ENCODE data around the gene STAT3. TPM values are rescaled to one million over a fixed set of nuclear protein-coding genes. Genes with fewer than 3 reads are reported as not detected.

The STAT3 gene
- total RNA-seq, 1 experiment from 2014 or later, result 74.6 TPM

DNA sequence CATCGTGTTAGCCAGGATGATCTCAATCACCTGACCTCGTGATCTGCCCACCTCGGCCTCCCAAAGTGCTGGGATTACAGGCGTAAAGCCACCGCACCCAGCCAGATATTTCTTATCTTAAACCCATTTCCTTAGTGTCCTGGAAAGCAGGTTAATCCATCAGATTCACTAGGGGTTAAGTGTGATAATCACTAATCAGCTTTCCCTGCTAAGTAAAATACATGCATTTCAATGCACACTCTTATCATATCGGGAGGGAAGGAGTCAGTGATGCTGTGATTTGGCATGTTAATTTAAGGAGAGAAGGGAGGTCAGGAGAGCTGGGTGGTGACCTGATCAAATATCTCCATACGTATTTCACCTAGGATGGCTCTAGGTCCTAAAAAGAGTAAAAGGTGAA is 29.1 kb downstream of the STAT3 start:
- BruUV-seq (replicated peaks), result no TSS peak
- Histone ChIP-seq H3K27me3 (ENCODE audit: insufficient read depth, low read depth) (no peaks in the 10 kb centered on the region), H3K9me3 (ENCODE audit: insufficient read depth, low read depth) (no peaks in the 10 kb centered on the region), H2AFZ (no peak overlapping the region), H3K27ac (no peak overlapping the region), H4K20me1 (ENCODE audit: insufficient read depth) (peaks cover 11% of the 10 kb centered on the region), H3K79me2 (ENCODE audit: low read depth) (peaks cover 35% of the 10 kb centered on the region), H3K4me3 (no peak overlapping the region), H3F3A (ENCODE audit: insufficient read depth, low read depth) (peaks cover 7% of the 10 kb centered on the region; the same call in 1 of the 2 replicates), H3K4me2 (no peak overlapping the region), H3K9me2 (ENCODE audit: insufficient read depth) (no peaks in the 10 kb centered on the region), H3K4me1 (replicated peaks; ENCODE audit: insufficient read depth) (no peaks in the 10 kb centered on the region), H3K36me3 (ENCODE audit: low read depth) (no peaks in the 10 kb centered on the region)
- ChIA-PET CTCF (no interaction called here), POLR2A (ENCODE audit: unreplicated experiment) (no interaction called here)
- intact Hi-C loops (cut with micrococcal nuclease; ENCODE audit: unreplicated experiment), result no loop called here
- DNase-seq, result no peak
- TF ChIP-seq EZH2 (IDR thresholded peaks at IDR 0.05; ENCODE audit: low read depth), result no peak
- TF ChIP-seq, protein P1, sequence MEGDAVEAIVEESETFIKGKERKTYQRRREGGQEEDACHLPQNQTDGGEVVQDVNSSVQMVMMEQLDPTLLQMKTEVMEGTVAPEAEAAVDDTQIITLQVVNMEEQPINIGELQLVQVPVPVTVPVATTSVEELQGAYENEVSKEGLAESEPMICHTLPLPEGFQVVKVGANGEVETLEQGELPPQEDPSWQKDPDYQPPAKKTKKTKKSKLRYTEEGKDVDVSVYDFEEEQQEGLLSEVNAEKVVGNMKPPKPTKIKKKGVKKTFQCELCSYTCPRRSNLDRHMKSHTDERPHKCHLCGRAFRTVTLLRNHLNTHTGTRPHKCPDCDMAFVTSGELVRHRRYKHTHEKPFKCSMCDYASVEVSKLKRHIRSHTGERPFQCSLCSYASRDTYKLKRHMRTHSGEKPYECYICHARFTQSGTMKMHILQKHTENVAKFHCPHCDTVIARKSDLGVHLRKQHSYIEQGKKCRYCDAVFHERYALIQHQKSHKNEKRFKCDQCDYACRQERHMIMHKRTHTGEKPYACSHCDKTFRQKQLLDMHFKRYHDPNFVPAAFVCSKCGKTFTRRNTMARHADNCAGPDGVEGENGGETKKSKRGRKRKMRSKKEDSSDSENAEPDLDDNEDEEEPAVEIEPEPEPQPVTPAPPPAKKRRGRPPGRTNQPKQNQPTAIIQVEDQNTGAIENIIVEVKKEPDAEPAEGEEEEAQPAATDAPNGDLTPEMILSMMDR (conservative IDR thresholded peaks at IDR 0.05), result no peak

DNA sequence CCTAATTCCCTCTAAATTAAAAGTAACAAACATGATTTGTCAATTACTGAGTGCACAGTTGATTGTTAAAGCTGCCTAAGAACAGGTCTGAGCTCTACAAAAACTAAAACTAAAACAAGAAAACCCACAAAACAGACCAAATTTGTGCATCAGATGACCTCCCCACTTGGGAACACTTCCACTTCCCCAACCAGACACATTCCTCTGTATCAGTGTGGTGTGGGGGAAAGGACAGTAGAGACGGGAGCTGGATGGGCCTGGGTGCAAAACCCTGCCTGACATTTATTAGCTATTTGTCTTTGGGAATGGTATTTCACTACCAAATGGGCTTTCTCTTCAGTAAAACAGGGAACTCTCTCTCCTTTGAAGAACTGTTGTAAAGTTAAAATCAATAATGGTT is 29.8 kb downstream of the STAT3 start:
- Histone ChIP-seq H3K27me3 (ENCODE audit: insufficient read depth, low read depth) (no peaks in the 10 kb centered on the region), H3K4me1 (replicated peaks; ENCODE audit: insufficient read depth) (no peaks in the 10 kb centered on the region), H3K9me3 (ENCODE audit: insufficient read depth, low read depth) (no peaks in the 10 kb centered on the region), H3K9me2 (ENCODE audit: insufficient read depth) (no peaks in the 10 kb centered on the region), H3K4me2 (no peak overlapping the region), H4K20me1 (ENCODE audit: insufficient read depth) (peaks cover 11% of the 10 kb centered on the region), H2AFZ (no peak overlapping the region), H3F3A (ENCODE audit: insufficient read depth, low read depth) (peaks cover 7% of the 10 kb centered on the region; the same call in 1 of the 2 replicates), H3K27ac (no peak overlapping the region), H3K79me2 (ENCODE audit: low read depth) (peaks cover 33% of the 10 kb centered on the region), H3K36me3 (ENCODE audit: low read depth) (no peaks in the 10 kb centered on the region), H3K4me3 (no peak overlapping the region)
- no peak for DNase-seq
- CTCF ChIA-PET, result no interaction called here
- intact Hi-C loops (cut with micrococcal nuclease; ENCODE audit: unreplicated experiment), result no loop called here
- BruUV-seq (replicated peaks), result no TSS peak
- POLR2A ChIA-PET (ENCODE audit: unreplicated experiment), result no interaction called here
- no peak for TF ChIP-seq EZH2 (IDR thresholded peaks at IDR 0.05; ENCODE audit: low read depth)
- TF ChIP-seq, protein P1 (conservative IDR thresholded peaks at IDR 0.05), result no peak

DNA sequence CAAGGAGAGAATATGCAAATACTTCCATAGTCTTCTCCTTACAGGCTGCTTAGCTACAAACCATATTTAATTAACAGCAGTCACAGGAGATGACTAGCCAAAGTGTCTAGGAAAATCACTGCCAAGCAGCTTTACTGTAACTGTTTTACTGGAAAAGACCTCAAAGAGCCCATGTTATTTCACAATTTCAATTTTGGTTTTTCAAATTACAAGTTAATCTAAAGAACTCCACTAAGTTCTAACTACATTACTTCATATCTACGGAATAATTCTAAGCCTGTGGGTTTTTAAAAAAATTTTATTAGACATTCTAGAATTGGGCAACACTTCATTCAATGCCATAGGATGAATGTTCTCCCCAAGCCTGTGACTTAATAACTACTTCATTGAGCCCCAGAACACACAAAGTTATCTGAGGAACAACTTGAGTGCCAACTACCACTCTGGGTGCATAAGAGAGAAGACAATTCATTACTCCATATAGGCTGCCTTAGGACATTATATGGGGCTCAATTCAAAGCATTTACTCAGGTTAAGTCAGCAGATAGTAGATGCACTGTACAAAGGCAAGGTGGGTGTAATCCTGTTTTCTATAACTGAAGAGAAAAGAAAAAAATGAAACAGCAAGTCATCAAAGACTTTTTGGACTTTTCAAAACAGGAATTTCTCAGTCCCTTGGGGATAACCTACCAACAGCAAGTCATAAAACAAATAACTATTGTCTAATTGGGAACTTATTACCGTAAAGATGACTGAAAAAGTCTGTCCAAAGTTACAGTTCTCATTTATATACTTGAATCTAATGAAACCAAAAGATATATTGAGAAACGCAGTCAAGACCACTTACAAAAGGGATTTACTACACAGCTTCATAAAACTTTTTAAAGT is 33.0 kb downstream of the STAT3 start:
- CTCF ChIA-PET, result no interaction called here
- no peak overlapping the region for H3K27ac ChIP-seq
- TF ChIP-seq EZH2 (IDR thresholded peaks at IDR 0.05; ENCODE audit: low read depth), result no peak
- TF ChIP-seq, protein P1 (conservative IDR thresholded peaks at IDR 0.05), result no peak

More for the DNA sequence above, 33.0 kb downstream of the STAT3 start:
- Histone ChIP-seq H3K9me2 (ENCODE audit: insufficient read depth) (no peaks in the 10 kb centered on the region), H3F3A (ENCODE audit: insufficient read depth, low read depth) (no peaks in the 10 kb centered on the region; the same call in 1 of the 2 replicates), H3K4me2 (no peak overlapping the region), H4K20me1 (ENCODE audit: insufficient read depth) (peaks cover 11% of the 10 kb centered on the region), H3K36me3 (ENCODE audit: low read depth) (no peaks in the 10 kb centered on the region), H3K4me3 (no peak overlapping the region), H3K4me1 (replicated peaks; ENCODE audit: insufficient read depth) (no peaks in the 10 kb centered on the region), H3K27me3 (ENCODE audit: insufficient read depth, low read depth) (no peaks in the 10 kb centered on the region), H3K79me2 (ENCODE audit: low read depth) (peaks cover 10% of the 10 kb centered on the region; the same call in 1 of the 2 replicates), H3K9me3 (ENCODE audit: insufficient read depth, low read depth) (no peaks in the 10 kb centered on the region), H2AFZ (no peak overlapping the region)
- intact Hi-C loops (cut with micrococcal nuclease; ENCODE audit: unreplicated experiment), result no loop called here
- POLR2A ChIA-PET (ENCODE audit: unreplicated experiment), result interaction anchor here (0.6 kb wide), 1 partner anchor 186 kb away, joined by 4 read pairs; no protein-coding TSS in a partner anchor
- DNase-seq, result no peak
- no TSS peak for BruUV-seq (replicated peaks)

Measured in PC-9 (cell line).